RWPE1 (cell line): ENCODE data around the gene ZNF778.

Experiments used
- CTCF ChIA-PET: fragments of 350-600 bp; sonication (Branson Sonifier 250); formaldehyde crosslinking; extraction: SDS; loops from one replicate; lab custom pipeline; 2021; lab: Yijun Ruan, JAX
- POLR2A ChIA-PET: fragments of 400-600 bp; formaldehyde crosslinking; extraction: SDS; loops from one replicate; lab custom pipeline; 2020; ENCODE audit warnings: antibody characterized with exemption; ENCODE audit not compliant: low non-redundant PET; lab: Yijun Ruan, JAX
- DNase-seq: peaks from one replicate; pipeline ENCODE4 v3.0.0; 2012; ENCODE audit warnings: low spot score
- H3K27ac ChIP-seq: fragments of 450-650 bp; 2 replicates; pipeline ENCODE4 v1.5.1; 2017
- TF ChIP-seq, protein P1 (sequence below): fragments of 450-650 bp; conservative IDR thresholded peaks from 2 replicates; pipeline ENCODE4 v1.5.1; 2017; ENCODE audit warnings: low read depth, mild to moderate bottlenecking

The ZNF778 gene

DNA sequence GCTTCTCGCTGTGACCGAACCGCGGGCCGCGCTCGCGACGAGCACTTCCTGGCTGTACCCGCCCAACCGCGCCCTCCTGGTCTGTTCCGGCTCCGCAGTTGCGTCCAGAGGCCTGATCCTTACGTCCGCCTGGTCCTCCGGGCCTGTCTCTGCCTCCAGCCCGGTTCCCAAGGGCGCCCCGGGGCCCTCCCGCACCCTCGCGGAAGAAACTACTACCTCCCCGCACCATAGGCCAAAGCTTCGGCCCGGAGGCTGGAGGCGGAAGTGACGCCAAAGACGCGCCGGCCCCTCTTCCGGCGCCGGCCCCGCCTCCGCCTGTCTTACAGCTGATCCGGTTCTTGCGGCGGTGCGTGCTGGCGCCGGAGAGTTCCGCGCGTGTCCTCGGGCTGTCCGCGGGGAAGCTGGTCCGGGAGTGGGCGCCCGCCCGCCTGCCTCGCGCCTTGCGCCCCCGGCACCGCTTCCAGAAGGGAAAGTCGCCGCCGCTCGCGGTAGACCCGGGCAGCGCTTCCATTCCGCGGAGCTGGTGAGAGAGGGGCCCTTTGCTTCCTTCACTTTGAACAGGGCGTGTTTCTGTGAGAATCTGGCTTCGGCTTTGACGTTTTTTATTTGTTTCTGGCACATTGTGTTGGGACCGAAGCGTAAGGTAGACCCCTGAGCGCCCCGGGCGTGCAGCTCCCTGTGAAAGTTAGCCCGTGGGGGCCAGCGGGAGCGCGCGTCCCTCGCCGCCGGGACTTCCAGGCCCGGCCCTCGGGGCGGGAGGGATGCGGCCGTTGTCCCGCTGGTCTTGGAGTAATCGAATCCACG, at the start of gene ZNF778:
TSS of gene ZNF778 (plus strand) at position 316 of the 804 bp plus-strand sequence. CDS start 3,425 bp downstream, outside the sequence.
- TF ChIP-seq, protein P1, sequence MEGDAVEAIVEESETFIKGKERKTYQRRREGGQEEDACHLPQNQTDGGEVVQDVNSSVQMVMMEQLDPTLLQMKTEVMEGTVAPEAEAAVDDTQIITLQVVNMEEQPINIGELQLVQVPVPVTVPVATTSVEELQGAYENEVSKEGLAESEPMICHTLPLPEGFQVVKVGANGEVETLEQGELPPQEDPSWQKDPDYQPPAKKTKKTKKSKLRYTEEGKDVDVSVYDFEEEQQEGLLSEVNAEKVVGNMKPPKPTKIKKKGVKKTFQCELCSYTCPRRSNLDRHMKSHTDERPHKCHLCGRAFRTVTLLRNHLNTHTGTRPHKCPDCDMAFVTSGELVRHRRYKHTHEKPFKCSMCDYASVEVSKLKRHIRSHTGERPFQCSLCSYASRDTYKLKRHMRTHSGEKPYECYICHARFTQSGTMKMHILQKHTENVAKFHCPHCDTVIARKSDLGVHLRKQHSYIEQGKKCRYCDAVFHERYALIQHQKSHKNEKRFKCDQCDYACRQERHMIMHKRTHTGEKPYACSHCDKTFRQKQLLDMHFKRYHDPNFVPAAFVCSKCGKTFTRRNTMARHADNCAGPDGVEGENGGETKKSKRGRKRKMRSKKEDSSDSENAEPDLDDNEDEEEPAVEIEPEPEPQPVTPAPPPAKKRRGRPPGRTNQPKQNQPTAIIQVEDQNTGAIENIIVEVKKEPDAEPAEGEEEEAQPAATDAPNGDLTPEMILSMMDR: no peak

DNA sequence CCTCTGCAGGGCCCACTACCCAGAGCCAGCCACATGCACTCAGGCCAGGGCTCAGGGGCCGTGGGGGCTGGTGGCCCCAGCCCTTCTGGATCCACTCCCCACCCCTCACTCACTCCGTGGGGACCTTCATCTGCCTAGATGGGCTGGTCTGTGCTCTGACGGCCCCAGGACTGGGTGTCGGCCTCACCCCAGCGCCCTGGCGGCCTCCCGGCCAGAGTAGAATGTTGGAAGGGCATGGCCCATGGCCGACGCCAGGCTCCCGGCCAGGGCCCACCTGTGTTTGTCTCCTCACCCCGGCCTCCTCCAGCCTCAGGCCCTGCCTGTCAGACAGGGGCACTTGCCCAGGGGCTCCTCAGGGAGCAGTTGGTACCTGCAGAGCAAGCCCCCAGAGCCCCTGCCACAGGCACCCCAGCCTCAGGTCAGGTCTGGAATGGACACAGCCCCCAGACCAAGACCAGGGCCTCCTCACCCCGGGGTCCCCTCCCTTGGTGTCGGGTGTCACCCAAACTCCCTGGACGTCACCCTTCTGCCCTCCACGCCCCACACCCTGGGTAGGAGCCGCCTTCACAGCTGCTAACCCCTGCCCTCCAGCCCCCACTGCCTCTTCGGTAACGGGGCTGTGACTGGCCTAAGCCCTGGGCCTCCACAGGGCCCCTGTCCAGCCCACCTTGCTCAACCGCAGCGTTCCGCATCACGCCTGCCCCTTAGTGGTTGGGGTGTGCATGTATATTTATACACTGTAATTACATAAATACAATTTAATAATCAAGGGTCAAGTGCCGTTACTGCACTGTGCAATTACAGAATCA, 48.9 kb upstream of the ZNF778 start:
- H3K27ac ChIP-seq: no peak overlapping the region
- CTCF ChIA-PET: interaction anchor here (0.6 to 1.1 kb wide), 3 partner anchors 226 to 356 kb away, joined by 3 read pairs; no protein-coding TSS in a partner anchor
- TF ChIP-seq, protein P1: no peak
- DNase-seq: no peak
- POLR2A ChIA-PET: no interaction called here

More for the DNA sequence above, at the start of gene ZNF778:
- peak; percentile 87 for DNase-seq
- peak within 1 kb of the TSS; percentile 88 for H3K27ac ChIP-seq
- CTCF ChIA-PET: interaction anchor here (0.6 kb wide), 2 partner anchors 190 to 358 kb away, joined by 3 to 4 read pairs; partner anchors contain the start of gene CPNE7
- POLR2A ChIA-PET: interaction anchor here (0.6 to 0.9 kb wide), 4 partner anchors 25 to 596 kb away, joined by 3 to 6 read pairs (median 4); no protein-coding TSS in a partner anchor

DNA sequence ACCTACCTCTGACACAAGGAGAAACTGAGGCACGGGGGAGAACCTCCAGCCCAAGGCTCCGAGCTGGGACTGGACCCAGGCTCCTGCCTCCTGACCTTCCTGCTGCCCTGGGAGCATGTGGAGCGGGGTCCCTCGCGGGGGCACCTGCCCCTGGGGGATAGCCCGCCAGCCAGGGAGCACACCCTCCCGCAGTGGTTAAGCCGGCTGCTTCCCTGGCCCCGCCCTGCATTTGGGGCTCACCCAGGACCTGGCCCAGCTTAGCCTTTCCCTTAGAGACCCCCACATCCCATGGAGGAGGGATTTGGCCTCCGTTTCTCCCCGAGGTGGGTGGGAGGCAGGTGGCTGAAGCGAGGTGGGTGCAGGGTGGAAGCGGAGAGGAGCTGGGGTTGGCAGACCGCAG, 47.7 kb upstream of the ZNF778 start:
- TF ChIP-seq, protein P1: no peak
- ChIA-PET CTCF (no interaction called here), POLR2A (no interaction called here)
- no peak overlapping the region for H3K27ac ChIP-seq
- DNase-seq: no peak

DNA sequence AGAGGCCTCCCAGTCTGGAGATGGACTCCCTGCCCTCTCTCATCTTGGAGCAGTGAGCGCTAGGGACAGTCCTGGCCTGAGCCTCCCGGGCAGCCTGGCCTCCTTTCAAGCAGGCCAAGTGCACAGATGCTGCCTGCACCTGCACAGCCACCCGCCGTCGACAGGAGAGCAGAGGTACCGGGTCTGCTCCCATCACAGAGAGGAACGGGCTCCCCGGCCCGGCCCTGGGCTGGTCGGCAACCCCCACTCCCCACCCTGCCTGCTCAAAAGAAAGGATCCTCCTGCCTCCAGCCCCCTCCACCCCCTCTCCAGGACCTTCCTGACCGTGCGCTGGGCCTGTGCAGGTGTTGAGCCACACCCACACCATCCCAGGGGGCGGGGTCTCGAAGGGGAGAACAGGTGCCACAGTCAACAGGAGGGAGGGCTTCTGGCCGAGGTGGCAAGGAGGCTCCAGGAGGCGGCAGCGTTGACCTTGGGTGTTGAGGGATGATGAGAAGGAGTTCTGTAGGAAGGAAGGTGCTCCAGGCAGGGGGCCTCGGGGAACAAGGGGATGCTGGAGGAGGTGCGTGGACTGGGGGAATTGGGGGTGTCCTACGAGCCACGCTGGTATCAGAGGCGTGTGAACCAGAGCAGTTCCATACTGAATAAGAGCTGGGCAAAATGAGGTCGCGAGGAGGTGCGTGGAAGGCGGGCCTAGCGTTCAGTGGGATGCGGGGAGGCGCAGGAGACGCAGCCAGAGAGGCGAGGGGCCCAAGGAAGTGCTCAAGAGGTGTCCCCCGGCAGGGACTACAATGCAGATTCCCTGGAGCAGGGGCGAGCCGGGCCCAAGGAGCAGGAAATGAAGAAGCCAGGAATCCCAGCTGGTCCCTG, 46.9 kb upstream of the ZNF778 start:
- TF ChIP-seq, protein P1: no peak
- H3K27ac ChIP-seq: no peak overlapping the region
- POLR2A ChIA-PET: no interaction called here
- CTCF ChIA-PET: interaction anchor here (0.9 kb wide), 1 partner anchor 229 kb away, joined by 3 read pairs; no protein-coding TSS in a partner anchor
- no peak for DNase-seq

DNA sequence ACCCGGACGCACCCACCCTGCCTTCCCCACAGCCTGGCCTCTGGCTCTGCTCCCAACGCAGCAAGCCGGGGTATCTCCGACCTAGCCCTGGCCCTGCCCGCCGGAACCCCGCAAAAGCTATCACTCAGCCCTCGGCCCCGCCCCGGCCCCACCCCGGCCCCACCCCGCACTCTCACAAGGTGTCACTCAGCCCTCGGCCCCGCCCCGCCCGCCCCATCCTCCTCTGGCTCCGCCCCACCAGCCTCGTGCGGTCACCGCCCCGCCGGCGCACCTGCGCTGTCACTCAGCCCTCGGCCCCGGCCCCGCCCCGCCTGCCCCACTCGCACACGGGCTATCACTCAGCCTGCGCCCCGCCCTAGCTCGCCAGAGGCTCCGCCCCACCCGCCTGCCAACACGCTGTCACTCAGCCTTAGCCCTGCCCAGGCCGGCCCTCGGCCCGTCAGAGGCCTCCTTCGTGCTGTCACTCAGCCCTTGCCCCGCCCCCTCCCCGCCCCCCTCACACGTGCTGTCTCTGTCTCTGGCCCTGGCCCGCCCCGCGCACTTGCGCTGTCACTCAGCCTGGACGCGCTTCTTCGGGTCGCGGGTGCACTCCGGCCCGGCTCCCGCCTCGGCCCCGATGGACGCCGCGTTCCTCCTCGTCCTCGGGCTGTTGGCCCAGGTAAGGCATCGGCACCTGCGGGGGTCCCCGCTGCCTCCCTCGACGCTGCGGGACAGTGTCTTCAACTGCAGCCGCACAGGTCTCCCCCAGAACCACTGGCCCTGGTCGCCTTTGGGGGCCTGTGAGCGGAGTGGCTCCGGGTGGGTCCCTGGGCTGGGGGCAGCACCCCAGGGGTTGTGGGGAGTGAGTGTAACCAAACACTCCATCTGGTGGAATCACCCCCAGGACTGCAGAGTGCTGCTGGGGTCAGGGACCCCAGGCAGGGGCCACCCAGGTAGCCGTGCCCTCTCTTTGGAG, 46.0 kb upstream of the ZNF778 start, which contains the start of gene CDH15:
TSS of gene CDH15 (plus strand) at position 533 of the 955 bp plus-strand sequence. CDS start at position 617, 84 bp downstream.
- TF ChIP-seq, protein P1: no peak
- POLR2A ChIA-PET: no interaction called here
- DNase-seq: peak; percentile 98
- no peak within 1 kb of the TSS for H3K27ac ChIP-seq
- CTCF ChIA-PET: interaction anchor here (0.9 kb wide), 1 partner anchor 230 kb away, joined by 3 read pairs; no protein-coding TSS in a partner anchor
